ENCODE results near the gene IL1RAP.
A peak's percentile ranks its signal among the peaks of the same experiment; 100 is the strongest.
"Not testable (repeated sequence)": the region's sequence is repeated elsewhere in the genome, so short reads cannot be mapped to it uniquely, and the experiment has no call there.

IL1RAP gene

DNA sequence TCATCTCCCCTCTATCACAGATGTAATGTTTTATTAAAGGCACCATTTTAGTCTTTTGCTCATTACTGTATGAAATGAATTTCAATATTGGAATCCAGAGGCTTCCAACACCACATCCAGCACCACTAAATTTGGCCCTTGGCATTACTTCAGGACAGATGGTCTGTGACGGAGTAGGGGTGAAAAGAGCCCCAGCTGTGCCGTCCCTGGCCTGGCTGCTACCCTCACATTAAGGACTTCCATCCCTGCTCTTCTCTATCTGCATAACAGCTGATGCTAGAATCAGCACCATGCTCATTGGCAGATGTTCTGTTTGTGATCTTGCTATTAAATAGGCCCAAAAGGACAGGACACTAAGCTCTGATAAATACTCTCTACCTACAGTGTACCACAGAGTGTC, 152.9 kb downstream of the IL1RAP start:
- no peak for DNase-seq (ENCODE audit: low read depth in 2 of 2)

DNA sequence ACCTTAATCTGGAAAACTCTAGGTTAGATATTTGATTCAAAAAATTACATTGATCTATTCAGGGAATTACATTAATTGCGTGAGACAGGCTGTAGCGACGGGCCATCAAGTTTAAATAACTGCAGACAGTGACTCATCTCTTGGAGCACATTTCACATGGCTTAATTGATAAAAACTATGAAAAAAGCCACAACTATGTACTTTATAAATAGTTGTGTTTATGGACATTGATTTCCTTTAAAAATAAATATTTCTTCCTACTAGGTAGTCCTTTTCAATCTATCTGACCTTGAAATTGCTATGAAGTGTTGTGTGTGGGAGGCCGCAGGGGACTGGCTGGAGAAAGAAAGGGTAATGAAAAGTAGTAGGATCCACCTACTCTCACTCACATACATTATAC, 157.8 kb downstream of the IL1RAP start:
- DNase-seq (ENCODE audit: low read depth in 2 of 2) = peak; percentile 2 to 8

DNA sequence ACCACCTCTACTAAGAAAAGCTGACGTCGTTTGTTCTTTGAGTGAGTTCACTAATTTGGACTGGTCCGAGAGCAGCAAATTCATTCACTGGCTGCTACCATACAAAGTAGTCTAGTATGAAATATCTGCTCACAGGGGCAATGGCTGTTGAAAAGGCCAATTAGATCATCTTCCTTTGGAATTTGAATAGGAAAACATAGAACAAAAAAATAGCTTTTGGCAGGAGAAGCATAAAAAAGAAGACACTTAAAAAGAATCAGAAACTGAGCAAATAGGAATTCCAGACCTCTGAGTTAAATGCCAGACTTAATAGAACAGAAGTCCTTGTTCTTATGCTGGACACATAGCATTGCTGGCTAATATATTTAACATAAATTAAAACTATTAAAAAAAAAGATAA, 159.3 kb downstream of the IL1RAP start:
- peak in 1 of 2 experiments; percentile 1 for DNase-seq (ENCODE audit: low read depth in 2 of 2)

DNA sequence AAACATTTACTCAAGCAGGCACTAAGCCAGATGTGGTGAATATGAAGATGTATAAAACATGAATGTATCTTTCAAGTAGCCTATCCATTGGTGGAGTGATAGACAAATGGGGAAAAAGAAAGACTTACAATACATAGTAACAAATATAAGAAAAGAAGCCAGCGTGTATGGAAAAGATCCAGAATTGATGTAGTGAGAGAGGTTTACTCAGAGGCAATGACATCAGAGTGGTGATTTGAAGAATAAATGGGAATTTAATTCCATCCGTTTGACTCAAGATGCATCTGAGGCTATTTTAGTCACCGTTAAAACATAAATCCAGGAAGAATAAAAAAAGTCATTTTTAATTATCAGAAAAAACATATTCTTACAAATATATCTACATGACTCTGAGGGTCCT, 162.6 kb downstream of the IL1RAP start:
- DNase-seq (ENCODE audit: low read depth in 2 of 2) = peak in 1 of 2 experiments; percentile 17

DNA sequence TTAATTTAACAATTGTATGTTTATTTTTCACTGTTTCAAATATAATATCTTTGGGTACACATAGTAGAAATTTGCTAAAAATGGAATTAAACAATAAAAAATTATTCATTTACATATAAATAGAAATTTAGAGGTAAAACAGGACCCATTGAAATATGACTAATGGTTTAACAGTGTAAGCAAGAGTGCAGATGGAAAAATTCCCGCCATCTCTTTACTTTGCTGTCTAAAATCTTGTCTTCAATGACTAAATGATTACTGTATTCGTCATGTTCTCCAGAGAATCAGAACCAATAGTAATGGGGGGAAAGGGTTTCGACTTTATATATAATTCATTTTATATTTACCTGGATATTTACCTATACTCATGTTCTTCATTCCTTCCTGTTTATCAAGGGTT, 163.1 kb downstream of the IL1RAP start:
- DNase-seq (ENCODE audit: low read depth in 2 of 2) = no peak

DNA sequence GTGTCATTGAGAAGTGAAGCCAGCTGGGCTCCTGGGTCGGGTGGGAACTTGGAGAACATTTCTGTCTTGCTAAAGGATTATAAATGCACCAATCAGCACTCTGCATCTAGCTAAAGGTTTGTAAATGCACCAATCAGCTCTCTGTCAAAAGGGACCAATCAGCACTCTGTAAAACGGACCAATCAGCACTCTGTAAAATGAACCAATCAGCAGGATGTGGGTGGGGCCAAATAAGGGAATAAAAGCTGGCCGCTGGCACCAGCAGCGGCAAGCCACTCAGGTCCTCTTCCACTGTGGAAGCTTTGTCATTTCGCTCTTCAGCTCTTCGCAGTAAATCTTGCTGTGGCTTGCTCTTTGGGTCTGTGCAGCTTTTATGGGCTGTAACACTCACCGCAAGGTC, 164.0 kb downstream of the IL1RAP start:
- not testable (repeated sequence) for DNase-seq (ENCODE audit: low read depth in 2 of 2)

DNA sequence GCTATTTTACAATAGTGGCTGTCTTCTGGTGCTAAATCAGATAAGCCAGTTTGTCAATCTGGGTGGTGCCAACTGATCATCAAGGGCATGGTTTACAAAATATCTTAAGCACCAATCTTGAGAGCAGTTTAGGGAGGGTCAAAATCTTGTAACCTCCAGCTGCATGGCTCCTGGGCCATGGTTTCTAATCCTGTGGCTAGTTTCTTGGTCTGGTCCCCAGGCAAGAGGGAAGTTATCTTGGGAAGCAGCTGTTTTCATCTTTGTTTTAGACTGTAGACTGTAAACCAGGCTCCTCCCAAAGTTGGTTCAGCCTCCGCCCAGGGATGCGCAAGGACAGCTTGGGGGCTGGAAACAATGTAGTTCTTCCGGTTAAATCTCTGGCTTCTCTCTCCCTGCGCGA, 166.8 kb downstream of the IL1RAP start:
- no peak for DNase-seq (ENCODE audit: low read depth in 2 of 2)

DNA sequence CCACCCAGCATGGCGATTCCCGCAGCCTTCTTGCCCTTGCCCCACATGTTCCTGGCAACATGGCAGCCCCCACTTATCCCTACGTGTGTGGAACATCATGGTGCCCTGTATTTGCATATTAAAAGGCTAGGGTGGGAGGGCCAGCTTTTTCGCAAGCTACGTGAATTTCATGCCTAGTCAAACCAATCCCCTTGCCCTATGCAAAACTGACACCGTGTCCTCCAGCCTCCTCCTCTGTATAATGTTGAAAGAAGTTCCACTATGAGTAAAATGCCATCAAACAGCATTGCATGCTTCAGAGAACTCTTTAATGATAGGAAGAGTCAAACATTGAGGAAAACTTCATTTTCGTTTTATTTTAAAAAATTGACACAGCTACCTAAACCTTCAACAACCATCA, 170.9 kb downstream of the IL1RAP start:
- no peak for DNase-seq (ENCODE audit: low read depth in 2 of 2)

DNA sequence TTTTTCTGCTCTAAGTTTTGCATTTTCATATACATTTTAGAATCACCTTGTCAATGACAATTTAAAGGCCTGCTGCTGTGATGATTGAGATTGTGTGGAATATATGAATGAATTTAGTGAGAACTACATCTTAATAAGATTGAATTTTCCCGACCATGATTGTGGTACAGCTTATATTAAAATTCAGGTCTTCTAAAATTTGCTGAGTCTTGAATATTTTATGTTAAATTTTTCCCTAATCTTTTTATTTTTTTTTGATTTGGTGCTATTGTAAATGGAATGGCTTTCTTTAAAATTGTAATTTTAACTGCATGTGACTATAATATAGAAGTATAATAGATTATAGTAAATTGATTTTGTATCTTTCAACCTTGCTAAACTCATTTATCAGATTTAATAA, 172.1 kb downstream of the IL1RAP start:
- no peak for DNase-seq (ENCODE audit: low read depth in 2 of 2)

DNA sequence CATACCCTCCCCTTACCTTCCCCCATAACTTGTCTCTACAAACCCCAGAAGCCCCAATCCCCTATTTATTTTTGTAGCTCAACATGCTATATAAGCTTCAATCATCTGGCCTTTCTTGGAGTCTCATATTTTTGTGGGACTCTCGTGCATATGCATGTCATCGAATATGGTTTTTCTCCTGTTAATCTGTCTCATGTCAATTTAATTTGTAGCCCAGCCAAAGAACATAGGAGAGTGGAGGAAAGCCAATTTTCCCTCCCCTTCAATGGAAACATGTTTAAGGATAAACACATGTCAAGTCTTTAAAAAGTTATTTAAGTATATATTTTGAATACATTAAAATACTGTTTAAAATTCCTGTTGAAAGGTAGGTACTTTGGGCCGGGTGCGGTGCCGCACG, 176.4 kb downstream of the IL1RAP start:
- DNase-seq (ENCODE audit: low read depth in 2 of 2) = no peak

DNA sequence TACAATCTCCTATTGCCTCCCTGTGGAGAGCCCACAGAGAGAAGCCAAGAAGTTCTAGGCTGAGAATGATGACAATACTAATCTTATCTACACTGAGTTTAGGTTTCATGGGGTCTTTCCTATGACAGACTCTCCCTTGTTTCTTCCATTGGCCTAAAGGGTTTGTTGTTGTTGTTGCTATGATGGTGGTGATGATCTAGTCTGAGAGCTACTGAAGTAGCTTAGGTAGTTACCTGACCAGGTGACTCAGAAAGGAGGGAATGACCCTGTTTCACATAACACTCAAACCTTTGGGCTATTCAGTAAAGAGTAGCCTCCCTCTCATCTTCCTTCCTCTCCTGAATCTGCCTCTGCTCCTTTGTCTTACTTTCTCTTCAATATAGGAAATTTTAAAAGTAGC, 178.4 kb downstream of the IL1RAP start:
- no peak for DNase-seq (ENCODE audit: low read depth in 2 of 2)

DNA sequence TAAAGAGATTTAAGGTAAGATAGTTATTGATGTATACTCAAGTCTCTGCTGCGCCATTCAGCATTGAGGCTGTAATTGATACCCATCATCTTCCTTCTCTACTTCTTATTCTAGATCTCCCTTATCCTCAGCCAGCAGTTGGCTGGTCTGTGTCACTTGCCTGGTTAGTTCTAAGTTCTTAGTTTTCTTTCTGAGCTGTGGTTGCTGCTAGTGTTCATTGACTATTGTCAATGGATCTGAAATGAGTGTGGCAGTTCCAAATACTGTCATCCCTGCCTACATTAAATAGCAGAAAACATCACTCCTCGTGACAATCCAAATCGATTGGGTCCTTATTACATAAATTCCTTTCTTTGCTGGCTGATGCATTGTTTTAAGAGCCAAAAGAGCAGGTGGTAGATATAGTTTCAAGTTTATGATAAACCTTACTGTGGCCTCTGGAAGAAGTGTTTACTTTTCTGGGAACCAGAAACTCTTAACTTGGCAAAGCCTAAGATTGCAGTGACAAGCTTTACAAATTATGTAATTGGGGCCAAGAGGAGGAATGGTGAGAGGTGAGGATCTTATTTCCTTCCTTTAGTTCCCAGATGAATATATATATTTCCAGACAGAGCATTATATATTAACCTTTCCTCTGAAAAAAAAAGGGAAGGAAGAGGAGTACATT, 180.6 kb downstream of the IL1RAP start:
- DNase-seq (ENCODE audit: low read depth in 2 of 2) = no peak

DNA sequence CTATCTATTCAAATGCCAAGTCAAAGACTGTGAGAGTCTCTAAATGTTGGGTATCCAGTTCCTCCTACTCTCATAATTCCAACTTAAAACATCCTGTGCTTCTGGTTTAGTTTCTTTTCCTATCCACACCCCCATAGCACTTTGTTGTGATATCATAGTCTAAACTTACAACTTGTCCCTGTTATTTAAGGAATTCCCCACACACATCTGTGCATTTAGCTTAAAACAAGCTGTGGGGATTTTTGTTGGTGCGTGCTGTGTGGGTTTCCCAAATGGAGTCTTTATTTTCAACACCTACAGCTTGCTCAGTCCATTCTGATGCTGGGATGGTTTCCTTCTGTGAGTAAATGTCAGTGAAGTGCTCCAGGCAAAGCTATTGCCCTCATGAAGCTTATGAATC, 181.3 kb downstream of the IL1RAP start:
- no peak for DNase-seq (ENCODE audit: low read depth in 2 of 2)

DNA sequence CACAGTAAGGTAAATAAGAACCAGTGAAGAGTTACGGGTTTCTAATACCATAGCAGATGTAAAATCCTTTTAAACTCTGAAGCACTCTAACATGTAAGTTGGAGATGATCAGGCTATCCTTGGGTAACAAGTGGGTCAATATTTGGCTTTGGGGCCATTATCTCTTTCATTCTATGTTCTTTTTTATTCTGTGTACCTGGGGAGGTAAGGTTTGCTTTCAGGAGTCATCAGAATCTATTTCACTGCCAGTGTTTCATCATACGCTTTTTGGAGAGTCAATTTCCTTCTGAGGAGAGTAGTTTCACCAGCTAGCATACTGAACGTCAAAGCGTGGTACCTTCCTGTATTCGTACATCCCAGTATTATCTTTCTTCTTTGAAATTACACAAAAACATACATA, 182.1 kb downstream of the IL1RAP start:
- no peak for DNase-seq (ENCODE audit: low read depth in 2 of 2)

DNA sequence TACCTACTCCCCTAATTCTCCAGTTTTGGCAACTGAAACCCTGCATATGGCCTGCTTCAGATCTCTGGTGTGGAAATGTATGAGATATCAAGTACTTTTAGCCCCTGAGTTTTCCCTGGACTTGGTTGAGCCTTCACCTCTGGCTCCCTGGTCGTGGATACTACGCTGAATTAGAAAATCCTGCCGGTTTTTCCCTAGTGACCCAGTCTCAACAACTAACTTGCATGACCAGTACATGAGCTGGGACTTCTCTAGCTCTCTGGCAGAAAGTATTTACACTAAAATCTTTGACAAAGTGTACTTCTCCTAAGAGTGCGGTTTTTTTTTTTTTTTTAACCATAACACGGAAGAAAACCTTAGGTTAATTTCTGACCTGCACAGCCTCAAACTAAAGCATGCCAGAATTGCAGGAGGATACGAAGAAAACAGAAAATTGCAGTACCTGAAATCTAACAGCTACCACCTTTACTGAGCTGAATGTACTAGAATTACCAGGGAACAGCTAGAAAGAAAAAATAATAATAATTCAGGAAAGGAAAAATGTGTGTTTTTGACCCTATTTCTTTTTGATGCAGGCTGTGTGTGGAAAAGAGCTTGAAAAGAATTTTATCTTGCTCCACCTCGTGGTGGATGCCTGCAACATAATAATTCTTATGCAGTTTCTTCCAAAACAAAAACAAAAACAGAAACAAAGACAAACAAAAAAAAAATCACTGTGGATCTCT, 183.1 kb downstream of the IL1RAP start:
- DNase-seq (ENCODE audit: low read depth in 2 of 2) = no peak

DNA sequence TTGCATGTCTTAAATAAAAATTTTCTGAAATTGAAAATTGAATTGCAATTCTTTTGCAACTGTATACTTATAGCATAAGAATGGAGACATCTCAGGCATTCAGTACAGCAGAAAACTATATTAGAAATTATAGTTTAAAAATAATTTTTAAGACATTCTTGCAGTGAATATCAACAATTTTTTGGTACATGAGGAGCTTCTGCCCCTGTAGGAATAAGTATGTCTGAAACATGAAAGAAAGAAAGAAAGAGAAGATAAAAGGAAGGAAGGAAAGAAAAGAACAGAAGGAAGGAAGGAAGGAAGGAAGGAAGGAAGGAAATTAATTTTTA, 183.6 kb downstream of the IL1RAP start:
- DNase-seq (ENCODE audit: low read depth in 2 of 2) = no peak

DNA sequence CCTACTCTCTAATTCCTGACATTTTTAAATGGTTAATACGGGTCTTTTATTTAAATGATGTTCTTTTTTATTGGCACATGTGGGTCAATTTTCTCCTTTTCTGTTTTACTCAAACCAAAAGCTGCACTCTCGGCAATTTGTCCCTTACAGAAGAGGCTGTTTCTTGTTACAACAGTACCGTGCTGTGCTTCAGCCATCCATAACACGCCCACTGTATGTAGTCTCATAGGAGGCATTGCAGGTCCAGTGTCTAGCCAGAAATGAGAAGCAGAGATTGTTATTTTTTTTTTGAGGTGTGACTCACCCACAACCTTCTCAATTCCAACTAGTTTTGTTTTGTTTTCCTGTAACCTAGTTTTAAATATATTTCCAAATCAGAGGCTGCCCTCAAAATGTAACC, 184.0 kb downstream of the IL1RAP start:
- DNase-seq (ENCODE audit: low read depth in 2 of 2) = peak in 1 of 2 experiments; percentile 19

DNA sequence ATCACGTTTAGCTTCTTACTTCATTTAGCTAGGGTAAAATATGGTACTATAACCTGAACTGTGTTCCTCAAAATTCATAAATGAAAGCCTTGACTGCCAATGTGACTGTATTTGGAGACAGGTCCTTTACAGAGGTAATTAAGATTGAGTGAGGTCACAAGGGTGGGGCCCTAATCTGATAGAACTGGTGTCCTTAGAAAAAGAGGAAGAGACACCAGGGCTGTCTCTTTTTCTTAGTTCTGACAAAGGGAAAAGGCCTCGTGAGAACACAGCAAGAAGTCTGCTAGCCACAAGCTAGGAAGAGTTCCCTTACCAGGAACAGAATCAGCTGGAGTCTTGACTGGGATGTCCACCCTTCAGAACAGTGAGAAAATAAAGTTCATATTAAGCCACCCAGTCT, 185.9 kb downstream of the IL1RAP start:
- no peak for DNase-seq (ENCODE audit: low read depth in 2 of 2)

DNA sequence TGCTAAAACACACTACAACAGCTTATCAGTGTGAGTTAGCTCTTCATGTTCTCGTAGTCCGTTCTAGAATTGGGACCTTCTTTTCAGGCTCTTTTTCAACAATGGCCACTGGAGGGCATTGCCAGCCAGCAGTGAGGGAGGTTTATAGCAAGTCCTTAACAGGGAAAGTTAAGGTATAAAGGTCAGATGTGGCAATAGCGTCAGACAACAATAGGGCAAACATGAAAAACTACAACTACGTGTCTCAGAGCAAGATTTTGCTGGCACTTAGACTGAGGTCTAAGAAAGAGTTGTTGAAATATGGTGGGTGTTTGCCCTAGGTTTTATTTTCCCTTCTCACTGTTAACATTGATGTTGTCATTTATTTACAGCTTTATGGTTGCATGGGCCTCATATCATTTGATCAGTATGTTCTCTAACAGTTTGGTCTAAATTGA, 187.2 kb downstream of the IL1RAP start:
- no peak for DNase-seq (ENCODE audit: low read depth in 2 of 2)

DNA sequence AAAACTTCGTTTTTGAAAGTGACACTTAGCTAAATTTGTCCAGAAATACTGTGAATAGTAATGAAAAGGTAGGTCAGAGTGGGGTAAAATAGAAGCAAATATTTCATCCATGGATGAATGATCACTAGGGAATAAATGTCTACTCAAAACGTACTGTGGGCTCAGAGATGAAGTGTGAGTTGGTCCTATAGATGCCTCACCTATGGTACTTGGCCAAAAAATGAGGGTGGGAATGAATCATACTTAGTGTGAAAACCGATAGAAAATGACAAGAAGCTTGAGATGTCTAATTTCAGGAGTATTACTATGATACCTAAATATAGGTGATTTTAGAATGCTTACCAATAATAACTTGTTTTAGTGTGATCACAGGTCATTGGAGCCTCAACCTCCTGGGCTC, 192.7 kb downstream of the IL1RAP start:
- DNase-seq (ENCODE audit: low read depth in 2 of 2) = no peak
